SK-N-SH (cell line): ENCODE measurements around the gene CTPS1. TPM values are rescaled to one million over a fixed set of nuclear protein-coding genes. Genes with fewer than 3 reads are reported as not detected.

Experiments used
- CTCF ChIA-PET: fragments of 300-600, 350-600 bp; formaldehyde crosslinking; extraction: SDS; loops from one replicate; lab custom pipeline; 2021; lab: Yijun Ruan, JAX
- POLR2A ChIA-PET: fragments of 350-600 bp; sonication (Branson Sonifier 250); formaldehyde crosslinking; extraction: SDS; loops from one replicate; lab custom pipeline; 2020; ENCODE audit warnings: antibody characterized with exemption, inconsistent platforms; lab: Yijun Ruan, JAX
- DNase-seq: peaks from one replicate; pipeline ENCODE4 v3.0.0; 2012
- H2AFZ ChIP-seq: fragments of 200-600 bp; sonication (generic); 2 replicates; pipeline ENCODE4 v1.8.1; 2016; ENCODE audit warnings: antibody characterized with exemption, mild to moderate bottlenecking, low read depth
- H3F3A ChIP-seq: fragments of 200-600 bp; sonication (generic); replicated peaks from 2 replicates; pipeline ENCODE3; 2016; ENCODE audit warnings: antibody characterized with exemption, mild to moderate bottlenecking; ENCODE audit not compliant: insufficient read depth
- H3K27ac ChIP-seq, 2 experiments: fragments of 200-500 bp in 1 of 2; fragments of 200-600 bp in 1 of 2; sonication (Bioruptor generic) in 1 of 2; sonication (generic), shearing (Covaris generic) in 1 of 2; 2 replicates each; pipeline versions ENCODE4 v1.5.1 to v1.6.1; 2014 to 2016; ENCODE audit warnings: low read depth in 2 of 2, inconsistent platforms in 1 of 2, low read length in 1 of 2, mild to moderate bottlenecking in 1 of 2, mixed read lengths in 1 of 2
- H3K27me3 ChIP-seq: fragments of 200-600 bp; sonication (generic), shearing (Covaris generic); 2 replicates; pipeline ENCODE4 v1.6.1; 2016; ENCODE audit warnings: mixed run types; ENCODE audit not compliant: insufficient read depth
- H3K36me3 ChIP-seq, 2 experiments: fragments of 200-500 bp in 1 of 2; fragments of 200-600 bp in 1 of 2; sonication (Bioruptor generic) in 1 of 2; sonication (generic) in 1 of 2; replicated peaks in 1 of 2; 2 replicates each; pipeline versions ENCODE3 to v1.5.1; 2014 to 2016; ENCODE audit warnings: low read length in 1 of 2, mild to moderate bottlenecking in 1 of 2; ENCODE audit not compliant: insufficient read depth in 2 of 2, control insufficient read depth in 1 of 2
- H3K4me1 ChIP-seq, 2 experiments: fragments of 200-500 bp in 1 of 2; fragments of 200-600 bp in 1 of 2; sonication (Bioruptor generic) in 1 of 2; sonication (generic), shearing (Covaris generic) in 1 of 2; 2 replicates each; pipeline versions ENCODE4 v1.5.1 to v1.6.1; 2014 to 2016; ENCODE audit warnings: low read depth in 1 of 2, low read length in 1 of 2, mixed run types in 1 of 2; ENCODE audit not compliant: insufficient read depth in 2 of 2, control insufficient read depth in 1 of 2
- H3K4me2 ChIP-seq: fragments of 200-600 bp; sonication (generic), shearing (Covaris generic); 2 replicates; pipeline ENCODE4 v1.6.1; 2017; ENCODE audit warnings: mixed run types
- H3K4me3 ChIP-seq, 2 experiments: fragments of 200-500 bp in 1 of 2; fragments of 200-600 bp in 1 of 2; sonication (Bioruptor generic) in 1 of 2; sonication (generic), shearing (Covaris generic) in 1 of 2; 2 replicates each; pipeline versions ENCODE4 v1.5.1 to v1.8.1; 2014 to 2016; ENCODE audit warnings: low read depth in 2 of 2, inconsistent platforms in 1 of 2, low read length in 1 of 2, mild to moderate bottlenecking in 1 of 2, mixed read lengths in 1 of 2, moderate library complexity in 1 of 2
- H3K79me2 ChIP-seq: fragments of 200-600 bp; sonication (generic); 2 replicates; pipeline ENCODE4 v1.8.1; 2017; ENCODE audit warnings: mild to moderate bottlenecking; ENCODE audit not compliant: insufficient read depth
- H3K9ac ChIP-seq: fragments of 200-600 bp; sonication (generic); 2 replicates; pipeline ENCODE4 v1.6.1; 2017; ENCODE audit warnings: mixed run types
- H3K9me2 ChIP-seq: fragments of 200-600 bp; sonication (generic); 2 replicates; pipeline ENCODE4 v1.6.1; 2017; ENCODE audit warnings: mixed run types
- H3K9me3 ChIP-seq: fragments of 200-600 bp; sonication (generic); 2 replicates; pipeline ENCODE4 v1.6.1; 2017; ENCODE audit warnings: mixed run types, mild to moderate bottlenecking, moderate library complexity
- H4K20me1 ChIP-seq: fragments of 200-600 bp; sonication (generic); 2 replicates; pipeline ENCODE4 v1.6.1; 2017; ENCODE audit warnings: mild to moderate bottlenecking, mixed run types; ENCODE audit not compliant: insufficient read depth
- CHD2 ChIP-seq: fragments of 150-350 bp; IDR thresholded peaks from 2 replicates; pipeline ENCODE4 v1.6.1; 2018; ENCODE audit warnings: low read length; ENCODE audit not compliant: partially characterized antibody
- EP300 ChIP-seq, 2 experiments: IDR thresholded peaks; 2 replicates each; pipeline versions ENCODE4 v1.4.0 to v1.6.1; 2012; ENCODE audit warnings: borderline replicate concordance in 1 of 2, low read depth in 1 of 2, low read length in 1 of 2
- EZH2phosphoT487 ChIP-seq: fragments of 200-600 bp; sonication (generic); IDR thresholded peaks from 2 replicates; pipeline ENCODE4 v1.6.1; 2017; ENCODE audit warnings: low read depth, mixed run types, mild to moderate bottlenecking, antibody characterized with exemption, moderate library complexity, borderline replicate concordance
- FOSL2 ChIP-seq: IDR thresholded peaks from 2 replicates; pipeline ENCODE4 v1.4.0; 2012; ENCODE audit warnings: low read depth, mild to moderate bottlenecking, moderate library complexity, borderline replicate concordance
- FOXJ3 ChIP-seq: sonication (generic); formaldehyde crosslinking; IDR thresholded peaks from 2 replicates; pipeline ENCODE4 v1.5.1; 2020; ENCODE audit warnings: mild to moderate bottlenecking, missing genetic modification reagents
- FOXM1 ChIP-seq: IDR thresholded peaks from 2 replicates; pipeline ENCODE4 v1.4.0; 2012; ENCODE audit warnings: low read depth, mild to moderate bottlenecking
- IRF3 ChIP-seq: fragments of 150-350 bp; IDR thresholded peaks from 2 replicates; pipeline ENCODE4 v1.6.1; 2016; ENCODE audit warnings: mild to moderate bottlenecking, low read depth, low read length
- MAX ChIP-seq: IDR thresholded peaks from 2 replicates; pipeline ENCODE4 v1.4.0; 2012; ENCODE audit warnings: low read depth
- NRF1 ChIP-seq: IDR thresholded peaks from 2 replicates; pipeline ENCODE4 v1.6.1; 2012; ENCODE audit warnings: low read depth, mild to moderate bottlenecking, low read length
- POLR2AphosphoS5 ChIP-seq: IDR thresholded peaks from 2 replicates; pipeline ENCODE4 v1.6.1; 2012; ENCODE audit warnings: low read depth, low read length
- RAD21 ChIP-seq: IDR thresholded peaks from 2 replicates; pipeline ENCODE4 v1.6.1; 2012; ENCODE audit warnings: mild to moderate bottlenecking, low read length
- REST ChIP-seq: IDR thresholded peaks from 2 replicates; pipeline ENCODE4 v1.6.1; 2012; ENCODE audit warnings: mild to moderate bottlenecking, low read depth, low read length, moderate library complexity
- TCF12 ChIP-seq: IDR thresholded peaks from 2 replicates; pipeline ENCODE4 v1.4.0; 2012
- TEAD4 ChIP-seq: IDR thresholded peaks from 2 replicates; pipeline ENCODE4 v1.4.0; 2012; ENCODE audit warnings: mild to moderate bottlenecking, borderline replicate concordance; ENCODE audit not compliant: insufficient read depth
- USF2 ChIP-seq: fragments of 150-350 bp; IDR thresholded peaks from 2 replicates; pipeline ENCODE4 v1.6.1; 2017; ENCODE audit warnings: antibody characterized with exemption, low read length, low read depth, borderline replicate concordance
- ZBTB33 ChIP-seq: IDR thresholded peaks from 2 replicates; pipeline ENCODE4 v1.4.0; 2012; ENCODE audit warnings: low read depth, borderline replicate concordance
- WGBS: methylation state at CpG from one replicate; pipeline ENCODE4 v1.1.6; 2017; ENCODE audit warnings: low lambda C conversion rate; 5-methylcytosine and 5-hydroxymethylcytosine counted together
- polyA plus RNA-seq, 3 experiments: library from polyadenylated mRNA; depleted of rRNA; stranded (reverse); fragments of >200 nt; gene quantifications; 2 replicates each; pipeline ENCODE4 v1.2.3, GENCODE V29; 2012

The CTPS1 gene
- polyA plus RNA-seq, 1 of the 3 experiments (the other 2 are of a cell fraction) = 34.5 TPM

- no peak overlapping the region for H3K9ac ChIP-seq
- no peaks in the 10 kb centered on the region for H3K27me3 ChIP-seq
- no peak overlapping the region for H2AFZ ChIP-seq
- H3K4me2 ChIP-seq = no peak overlapping the region
- no peak overlapping the region for H3K4me3 ChIP-seq
- POLR2A ChIA-PET = no interaction called here
- CTCF ChIA-PET = interaction anchor here (0.7 kb wide), 1 partner anchor 29 kb away, joined by 3 read pairs; no protein-coding TSS in a partner anchor
- H3K9me3 ChIP-seq = no peaks in the 10 kb centered on the region
- peaks cover 18 to 23% of the 10 kb centered on the region in 2 experiments for H3K4me1 ChIP-seq
- DNase-seq = no peak
- H3K9me2 ChIP-seq = no peaks in the 10 kb centered on the region
- peaks cover 35% of the 10 kb centered on the region for H3F3A ChIP-seq
- no peaks in the 10 kb centered on the region for H3K36me3 ChIP-seq
- 88% methylated on average over 1 of the region's 1 CpG for WGBS
- no peak for TF ChIP-seq NRF1
- TF ChIP-seq TEAD4 = no peak
- no peak for TF ChIP-seq REST
- no peak for TF ChIP-seq MAX
- TF ChIP-seq FOXJ3 (CRISPR knock-in tag) = no peak
- no peak for TF ChIP-seq EP300 (IDR thresholded peaks at IDR 0.05; ENCODE audit: borderline replicate concordance in 1 of 2, low read depth in 1 of 2, low read length in 1 of 2)
- TF ChIP-seq ZBTB33 = no peak
- TF ChIP-seq IRF3 = no peak
- no peak for TF ChIP-seq FOSL2
- TF ChIP-seq TCF12 = no peak
- TF ChIP-seq FOXM1 = no peak
- no peak for TF ChIP-seq CHD2
- TF ChIP-seq RAD21 = no peak
- TF ChIP-seq POLR2AphosphoS5 = no peak
- no peak for TF ChIP-seq USF2
- no peak for TF ChIP-seq EZH2phosphoT487
- H4K20me1 ChIP-seq = peaks cover 19% of the 10 kb centered on the region
- H3K79me2 ChIP-seq = peaks cover 27% of the 10 kb centered on the region
- H3K27ac ChIP-seq = peak overlapping the region in 1 of 2 experiments; percentile 71; a peak in 2 of 4 replicates
These were observed 1.8 kb upstream of the CTPS1 start for GRCh38 chr1:40977716-40978115.
